ENCODE results near the gene TMCC3. TPM values are rescaled to one million over a fixed set of nuclear protein-coding genes. Genes with fewer than 3 reads are reported as not detected.

Gene TMCC3
- total RNA-seq, 2 donors from 2014 or later = 65.4 to 79.8 TPM

Small RNA genes within 50 kb of the gene (microRNA-seq; reads per million reads assigned to microRNA genes)
- 0 reads per million in 2 donors for gene MIR5700

Other genes with a start within 250 kb of the TMCC3 start
- 10 to 100 TPM; 12.1 to 17.6 TPM for gene CEP83, start 190.7 kb downstream of the TMCC3 start, total RNA-seq